ENCODE results near the gene NCCRP1.

DNA sequence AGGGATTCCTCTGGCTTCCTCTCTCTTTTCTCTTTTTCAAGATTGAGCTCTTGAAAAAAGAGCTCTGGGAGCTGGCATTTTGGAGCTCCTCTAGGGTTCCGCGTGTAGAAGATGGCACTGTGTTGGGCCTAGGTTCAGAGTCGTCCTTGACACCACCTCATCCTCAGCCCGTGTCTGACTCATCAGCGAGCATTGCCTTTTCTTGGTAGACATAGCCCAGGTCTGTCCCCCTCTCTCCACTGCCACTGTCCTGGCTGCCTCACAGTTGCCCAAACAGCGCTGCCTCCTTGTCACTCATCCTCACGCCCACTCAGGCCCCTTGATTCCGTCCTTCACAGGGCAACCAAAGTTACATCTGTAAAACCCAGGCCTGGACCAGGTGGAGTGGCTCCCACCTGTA, 46.5 kb upstream of the NCCRP1 start:
- TF ChIP-seq GATA2 (IDR thresholded peaks at IDR 0.05; ENCODE audit: insufficient read depth, insufficient read length, low read depth, low read length) (no peak), JUN (IDR thresholded peaks at IDR 0.05; ENCODE audit: borderline replicate concordance, insufficient read depth, insufficient read length, low read depth) (no peak), POLR2AphosphoS5 (IDR thresholded peaks at IDR 0.05; ENCODE audit: insufficient read depth, low read depth, low read length) (no peak), MAX (IDR thresholded peaks at IDR 0.05; ENCODE audit: insufficient read depth, insufficient read length) (no peak), POLR2A (IDR thresholded peaks at IDR 0.05; ENCODE audit: low read depth, low read length) (no peak), MYC (IDR thresholded peaks at IDR 0.05; ENCODE audit: low read depth, low read length) (no peak)
- TF ChIP-seq, protein P1, sequence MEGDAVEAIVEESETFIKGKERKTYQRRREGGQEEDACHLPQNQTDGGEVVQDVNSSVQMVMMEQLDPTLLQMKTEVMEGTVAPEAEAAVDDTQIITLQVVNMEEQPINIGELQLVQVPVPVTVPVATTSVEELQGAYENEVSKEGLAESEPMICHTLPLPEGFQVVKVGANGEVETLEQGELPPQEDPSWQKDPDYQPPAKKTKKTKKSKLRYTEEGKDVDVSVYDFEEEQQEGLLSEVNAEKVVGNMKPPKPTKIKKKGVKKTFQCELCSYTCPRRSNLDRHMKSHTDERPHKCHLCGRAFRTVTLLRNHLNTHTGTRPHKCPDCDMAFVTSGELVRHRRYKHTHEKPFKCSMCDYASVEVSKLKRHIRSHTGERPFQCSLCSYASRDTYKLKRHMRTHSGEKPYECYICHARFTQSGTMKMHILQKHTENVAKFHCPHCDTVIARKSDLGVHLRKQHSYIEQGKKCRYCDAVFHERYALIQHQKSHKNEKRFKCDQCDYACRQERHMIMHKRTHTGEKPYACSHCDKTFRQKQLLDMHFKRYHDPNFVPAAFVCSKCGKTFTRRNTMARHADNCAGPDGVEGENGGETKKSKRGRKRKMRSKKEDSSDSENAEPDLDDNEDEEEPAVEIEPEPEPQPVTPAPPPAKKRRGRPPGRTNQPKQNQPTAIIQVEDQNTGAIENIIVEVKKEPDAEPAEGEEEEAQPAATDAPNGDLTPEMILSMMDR (IDR thresholded peaks at IDR 0.05; ENCODE audit: extremely low read depth in 1 of 2, insufficient read depth in 1 of 2, low read depth in 1 of 2, low read length in 2 of 2), result no peak
